CD14-positive monocyte (primary cell): Measurements from ENCODE around the gene TSPAN7. TPM values are rescaled to one million over a fixed set of nuclear protein-coding genes. Genes with fewer than 3 reads are reported as not detected.

Source experiments
- DNase-seq, 3 donors: peaks; one replicate each; pipeline ENCODE4 v3.0.0-alpha.2; 2011 to 2022
- H2AFZ ChIP-seq: 2 replicates; pipeline ENCODE4 v1.6.0; 2012; ENCODE audit warnings: mild to moderate bottlenecking, low read depth, low read length, inconsistent platforms; ENCODE audit not compliant: insufficient read depth, poor library complexity, severe bottlenecking
- H3K27ac ChIP-seq, 2 donors: 1 replicate in 1 of 2; 2 replicates in 1 of 2; pipeline ENCODE4 v1.5.1; 2012 to 2013; ENCODE audit warnings: low read length in 2 of 2, control low read depth in 1 of 2, inconsistent platforms in 1 of 2, low read depth in 1 of 2, mild to moderate bottlenecking in 1 of 2
- H3K27me3 ChIP-seq, 2 donors: one replicate each; pipeline versions ENCODE4 v1.6.0 to v1.6.1; 2011 to 2013; ENCODE audit warnings: low read length in 2 of 2; ENCODE audit not compliant: control insufficient read depth in 2 of 2, insufficient read depth in 2 of 2
- H3K36me3 ChIP-seq, 2 donors: replicated peaks in 1 of 2; 1 replicate in 1 of 2; 2 replicates in 1 of 2; pipeline versions ENCODE4 v1.5.1 to v1.6.1; 2012 to 2013; ENCODE audit warnings: low read length in 2 of 2, control low read depth in 1 of 2, inconsistent platforms in 1 of 2, mild to moderate bottlenecking in 1 of 2; ENCODE audit not compliant: insufficient read depth in 2 of 2, control insufficient read depth in 1 of 2
- H3K4me1 ChIP-seq, 2 donors: 1 replicate in 1 of 2; 2 replicates in 1 of 2; pipeline versions ENCODE4 v1.5.1 to v1.6.1; 2012 to 2013; ENCODE audit warnings: low read length in 2 of 2, control low read depth in 1 of 2, inconsistent platforms in 1 of 2, mild to moderate bottlenecking in 1 of 2, moderate library complexity in 1 of 2; ENCODE audit not compliant: insufficient read depth in 2 of 2, control insufficient read depth in 1 of 2
- H3K4me2 ChIP-seq: replicated peaks from 2 replicates; pipeline ENCODE3; 2012; ENCODE audit warnings: low read length, moderate library complexity, mild to moderate bottlenecking; ENCODE audit not compliant: poor library complexity, severe bottlenecking; ENCODE audit errors: extremely low read depth
- H3K4me3 ChIP-seq, 3 experiments: fragments of 200-600 bp in 1 of 3; sonication (generic) in 1 of 3; replicated peaks in 1 of 3; 1 replicate in 2 of 3; 2 replicates in 1 of 3; pipeline ENCODE4 v1.5.1; 2011 to 2013; ENCODE audit warnings: low read length in 3 of 3, mild to moderate bottlenecking in 3 of 3, control low read depth in 2 of 3, low read depth in 2 of 3, inconsistent platforms in 1 of 3, moderate library complexity in 1 of 3
- H3K79me2 ChIP-seq: 2 replicates; pipeline ENCODE4 v1.6.0; 2012; ENCODE audit warnings: mild to moderate bottlenecking, control low read depth, inconsistent platforms, low read length, moderate library complexity; ENCODE audit not compliant: insufficient read depth
- H3K9ac ChIP-seq: 2 replicates; pipeline ENCODE4 v1.6.0; 2017; ENCODE audit warnings: low read length, mild to moderate bottlenecking; ENCODE audit not compliant: insufficient read depth, poor library complexity, severe bottlenecking
- H3K9me3 ChIP-seq, 2 donors: replicated peaks in 1 of 2; 1 replicate in 1 of 2; 2 replicates in 1 of 2; pipeline versions ENCODE4 v1.5.1 to v1.6.1; 2012 to 2013; ENCODE audit warnings: low read length in 2 of 2, control low read depth in 1 of 2; ENCODE audit not compliant: control insufficient read depth in 1 of 2, insufficient read depth in 1 of 2
- H4K20me1 ChIP-seq: 2 replicates; pipeline ENCODE4 v1.6.0; 2012; ENCODE audit warnings: mild to moderate bottlenecking, low read length, control low read depth, moderate library complexity; ENCODE audit not compliant: insufficient read depth
- H3K27ac Mint-ChIP-seq, 7 donors: one replicate each; pipeline ENCODE4 v1.8.0; 2020; ENCODE audit warnings: mild to moderate bottlenecking in 7 of 7, mixed read lengths in 7 of 7, moderate library complexity in 6 of 7, inconsistent platforms in 2 of 7
- H3K27me3 Mint-ChIP-seq, 3 donors: one replicate each; pipeline ENCODE4 v1.8.0; 2021 to 2022; ENCODE audit warnings: low read depth in 3 of 3, mild to moderate bottlenecking in 3 of 3, mixed read lengths in 3 of 3, moderate library complexity in 3 of 3, inconsistent platforms in 1 of 3
- H3K36me3 Mint-ChIP-seq, 2 donors: one replicate each; pipeline ENCODE4 v1.8.0; 2020; ENCODE audit warnings: mixed read lengths in 2 of 2, inconsistent platforms in 1 of 2, mild to moderate bottlenecking in 1 of 2
- H3K4me1 Mint-ChIP-seq: one replicate; pipeline ENCODE4 v1.8.0; 2020; ENCODE audit warnings: mild to moderate bottlenecking, mixed read lengths
- H3K4me3 Mint-ChIP-seq, 2 donors: one replicate each; pipeline ENCODE4 v1.8.0; 2020; ENCODE audit warnings: mild to moderate bottlenecking in 2 of 2, mixed read lengths in 2 of 2, moderate library complexity in 1 of 2
- H3K9me3 Mint-ChIP-seq, 7 donors: one replicate each; pipeline ENCODE4 v1.8.0; 2020 to 2022; ENCODE audit warnings: mixed read lengths in 7 of 7, mild to moderate bottlenecking in 6 of 7, moderate library complexity in 6 of 7, inconsistent platforms in 2 of 7
- WGBS: methylation state at CpG from one replicate; pipeline ENCODE4 v1.1.5; 2013; ENCODE audit warnings: missing lambda C conversion rate; ENCODE audit not compliant: insufficient coverage; 5-methylcytosine and 5-hydroxymethylcytosine counted together
- intact Hi-C, 2 donors: fragments of 100-400 bp; cut with micrococcal nuclease; formaldehyde crosslinking; loops; one replicate each; pipeline versions ENCODE4 v1.15.0 to v1.15.1; 2023
- polyA plus RNA-seq, 3 donors: library from polyadenylated mRNA; depleted of rRNA in 1 of 3; unstranded in 2 of 3; stranded (reverse) in 1 of 3; fragments of 300-500 nt in 2 of 3; fragments of >200 nt in 1 of 3; fragmentation: Illumina TruSeq in 2 of 3; gene quantifications; 1 replicate in 2 of 3; 2 replicates in 1 of 3; pipeline ENCODE4 v1.2.3, GENCODE V29; 2012 to 2021
- TF ChIP-seq, protein P1 (sequence below): fragments of 200-600 bp; IDR thresholded peaks from one replicate; pipeline ENCODE4 v1.8.0; 2022; ENCODE audit warnings: antibody characterized with exemption, mild to moderate bottlenecking

Gene TSPAN7
- polyA plus RNA-seq, 3 donors: not detected

DNA sequence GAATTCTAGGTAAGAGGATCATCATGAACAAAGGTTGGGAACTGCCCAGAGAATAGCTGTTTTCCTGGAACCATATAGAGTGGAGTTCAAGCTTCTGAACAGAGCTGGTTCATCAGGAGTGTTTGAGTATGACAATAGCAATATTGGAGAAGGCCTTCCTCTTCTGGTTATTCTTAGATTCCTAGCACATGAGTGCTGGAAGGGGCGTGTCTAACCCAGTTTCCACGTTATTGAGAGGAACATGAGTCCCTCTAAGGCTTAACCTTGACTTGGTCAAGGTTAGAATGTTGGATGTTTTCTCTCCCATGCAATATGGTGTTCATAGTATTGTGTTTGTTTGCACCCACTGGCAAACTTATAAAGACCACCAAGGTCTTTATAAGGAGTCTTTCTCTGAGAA is 101.3 kb downstream of the TSPAN7 start:
- Mint-ChIP-seq H3K9me3 (peaks cover 0 to 4% (median 0%) of the 10 kb centered on the region in 7 donors), H3K4me3 (no peak overlapping the region), H3K36me3 (no peaks in the 10 kb centered on the region), H3K4me1 (no peaks in the 10 kb centered on the region), H3K27me3 (peaks cover 0 to 7% (median 0%) of the 10 kb centered on the region in 3 donors), H3K27ac (no peak overlapping the region)
- Histone ChIP-seq H3K27ac (no peak overlapping the region), H2AFZ (no peak overlapping the region), H3K9me3 (no peaks in the 10 kb centered on the region), H3K79me2 (no peaks in the 10 kb centered on the region), H3K36me3 (no peaks in the 10 kb centered on the region), H3K4me1 (no peaks in the 10 kb centered on the region), H3K4me2 (no peak overlapping the region), H3K27me3 (no peaks in the 10 kb centered on the region), H4K20me1 (no peaks in the 10 kb centered on the region), H3K9ac (no peak overlapping the region), H3K4me3 (no peak overlapping the region)
- TF ChIP-seq, protein P1, sequence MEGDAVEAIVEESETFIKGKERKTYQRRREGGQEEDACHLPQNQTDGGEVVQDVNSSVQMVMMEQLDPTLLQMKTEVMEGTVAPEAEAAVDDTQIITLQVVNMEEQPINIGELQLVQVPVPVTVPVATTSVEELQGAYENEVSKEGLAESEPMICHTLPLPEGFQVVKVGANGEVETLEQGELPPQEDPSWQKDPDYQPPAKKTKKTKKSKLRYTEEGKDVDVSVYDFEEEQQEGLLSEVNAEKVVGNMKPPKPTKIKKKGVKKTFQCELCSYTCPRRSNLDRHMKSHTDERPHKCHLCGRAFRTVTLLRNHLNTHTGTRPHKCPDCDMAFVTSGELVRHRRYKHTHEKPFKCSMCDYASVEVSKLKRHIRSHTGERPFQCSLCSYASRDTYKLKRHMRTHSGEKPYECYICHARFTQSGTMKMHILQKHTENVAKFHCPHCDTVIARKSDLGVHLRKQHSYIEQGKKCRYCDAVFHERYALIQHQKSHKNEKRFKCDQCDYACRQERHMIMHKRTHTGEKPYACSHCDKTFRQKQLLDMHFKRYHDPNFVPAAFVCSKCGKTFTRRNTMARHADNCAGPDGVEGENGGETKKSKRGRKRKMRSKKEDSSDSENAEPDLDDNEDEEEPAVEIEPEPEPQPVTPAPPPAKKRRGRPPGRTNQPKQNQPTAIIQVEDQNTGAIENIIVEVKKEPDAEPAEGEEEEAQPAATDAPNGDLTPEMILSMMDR: no peak
- no peak for DNase-seq
- intact Hi-C loops: no loop called here
- WGBS: no CpG with 5 or more reads among the region's 2 CpGs

GRCh38 chrX:38664285-38664684 is 102.9 kb downstream of the TSPAN7 start:
- no peaks in the 10 kb centered on the region for H3K27me3 ChIP-seq
- no peak for DNase-seq

More at GRCh38 chrX:38664285-38664684, 102.9 kb downstream of the TSPAN7 start:
- no peaks in the 10 kb centered on the region for H4K20me1 ChIP-seq
- peaks cover 0 to 3% (median 0%) of the 10 kb centered on the region in 3 donors for H3K27me3 Mint-ChIP-seq
- no peaks in the 10 kb centered on the region for H3K36me3 Mint-ChIP-seq
- no peak overlapping the region for H3K27ac Mint-ChIP-seq
- no peak overlapping the region for H3K4me2 ChIP-seq
- no peaks in the 10 kb centered on the region for H3K36me3 ChIP-seq
- H3K4me1 Mint-ChIP-seq: peaks cover 4% of the 10 kb centered on the region
- no peak overlapping the region for H3K27ac ChIP-seq
- H3K4me3 Mint-ChIP-seq: no peak overlapping the region
- H3K9ac ChIP-seq: no peak overlapping the region
- TF ChIP-seq, protein P1: peak; percentile 37
- H3K9me3 ChIP-seq: no peaks in the 10 kb centered on the region
- no peaks in the 10 kb centered on the region for H3K79me2 ChIP-seq
- H2AFZ ChIP-seq: no peak overlapping the region
- H3K4me3 ChIP-seq: no peak overlapping the region
- peaks cover 0 to 4% (median 0%) of the 10 kb centered on the region in 7 donors for H3K9me3 Mint-ChIP-seq
- intact Hi-C loops: no loop called here
- WGBS: 0% methylated on average over 1 of the region's 5 CpGs
- peaks cover 0 to 1% of the 10 kb centered on the region in 2 donors for H3K4me1 ChIP-seq
